Naive thymus-derived CD8-positive, alpha-beta T cell (primary cell): ENCODE results near the gene DNAJC4. TPM values are rescaled to one million over a fixed set of nuclear protein-coding genes. Genes with fewer than 3 reads are reported as not detected.
A peak's percentile ranks its signal among the peaks of the same experiment; 100 is the strongest.

ENCODE experiments used
- ATAC-seq, 2 donors: fragments of 150-1000 bp; cut with Tn5 transposase in 1 of 2; sonication (Bioruptor Pico), chemical (Tn5 transposase) in 1 of 2; 1 replicate in 1 of 2; 2 replicates in 1 of 2; pipeline ENCODE4 v1.10.0; 2021; ENCODE audit warnings: mild to moderate bottlenecking in 2 of 2, moderate library complexity in 2 of 2
- POLR2A ChIA-PET: fragments of 350-600 bp; sonication (Branson Sonifier 250); formaldehyde crosslinking; loops from one replicate; lab custom pipeline; 2021; ENCODE audit warnings: antibody characterized with exemption; lab: Charles Lee
- DNase-seq, 10 donors: peaks; one replicate each; pipeline versions ENCODE4 v3.0.0 to v3.0.0-alpha.2; 2020 to 2022
- H3K27ac Mint-ChIP-seq, 10 donors: one replicate each; pipeline ENCODE4 v1.8.0; 2020 to 2022; ENCODE audit warnings: mild to moderate bottlenecking in 10 of 10, mixed read lengths in 10 of 10, moderate library complexity in 4 of 10, inconsistent platforms in 1 of 10
- H3K27me3 Mint-ChIP-seq, 5 donors: one replicate each; pipeline ENCODE4 v1.8.0; 2021 to 2022; ENCODE audit warnings: mixed read lengths in 5 of 5
- H3K36me3 Mint-ChIP-seq, 3 donors: one replicate each; pipeline ENCODE4 v1.8.0; 2020 to 2022; ENCODE audit warnings: mixed read lengths in 3 of 3, mild to moderate bottlenecking in 2 of 3, inconsistent platforms in 1 of 3
- H3K4me1 Mint-ChIP-seq, 4 donors: one replicate each; pipeline ENCODE4 v1.8.0; 2021 to 2022; ENCODE audit warnings: mixed read lengths in 4 of 4
- H3K4me3 Mint-ChIP-seq, 10 donors: one replicate each; pipeline ENCODE4 v1.8.0; 2020 to 2022; ENCODE audit warnings: mild to moderate bottlenecking in 10 of 10, mixed read lengths in 10 of 10, moderate library complexity in 6 of 10, inconsistent platforms in 1 of 10
- H3K9me3 Mint-ChIP-seq, 9 donors: one replicate each; pipeline ENCODE4 v1.8.0; 2020 to 2022; ENCODE audit warnings: mixed read lengths in 9 of 9, mild to moderate bottlenecking in 3 of 9, inconsistent platforms in 1 of 9, moderate library complexity in 1 of 9
- polyA plus RNA-seq, 3 donors: library from polyadenylated mRNA; unstranded; fragments of 300-500 nt; fragmentation: Illumina TruSeq; gene quantifications; one replicate each; pipeline ENCODE4 v1.2.3, GENCODE V29; 2021
- total RNA-seq, 8 experiments: library from RNA in 2 of 8; stranded (reverse) in 2 of 8; gene quantifications; one replicate each; pipeline ENCODE4 v1.2.3 and lab custom pipeline; 2021 to 2026

Gene DNAJC4
- total and polyA plus RNA-seq, 5 experiments from 2014 or later: 21.5 to 56.2 (median 33.2) TPM

DNA sequence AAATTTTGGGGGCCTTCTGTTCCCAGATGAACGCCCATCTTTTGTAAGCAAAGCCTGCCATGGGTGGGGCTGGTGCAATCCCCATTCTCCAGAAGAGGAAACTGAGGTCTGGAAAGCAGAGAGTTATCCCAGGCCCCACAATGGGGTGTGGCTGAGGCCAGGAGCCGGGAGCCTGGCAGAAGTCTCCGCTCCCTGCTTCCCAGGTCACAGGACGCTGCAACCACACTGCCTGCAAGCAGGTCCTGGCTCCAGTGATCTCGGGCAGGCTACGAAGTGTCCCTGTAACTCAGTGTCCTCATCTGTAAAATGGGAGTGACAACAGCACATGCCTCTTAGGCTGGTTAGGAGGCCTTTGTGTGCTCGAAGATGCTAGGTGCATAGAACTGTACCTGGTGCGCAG, 22.7 kb downstream of the DNAJC4 start:
- peak overlapping the region in 8 of 10 donors; percentile 12 to 93 (median 38) for H3K4me3 Mint-ChIP-seq
- DNase-seq (no peak), ATAC-seq (no peak)
- POLR2A ChIA-PET: interaction anchor here (1.5 to 13.8 kb wide), 5 partner anchors 10 to 47 kb away, joined by 5 to 176 read pairs (median 11); partner anchors contain the start of genes FERMT3 and FKBP2
- H3K4me1 Mint-ChIP-seq: peaks cover 9 to 26% (median 17%) of the 10 kb centered on the region in 4 donors
- H3K9me3 Mint-ChIP-seq: no peaks in the 10 kb centered on the region
- H3K36me3 Mint-ChIP-seq: peaks cover 0 to 7% (median 0%) of the 10 kb centered on the region in 3 donors
- H3K27ac Mint-ChIP-seq: no peak overlapping the region
- no peaks in the 10 kb centered on the region for H3K27me3 Mint-ChIP-seq

DNA sequence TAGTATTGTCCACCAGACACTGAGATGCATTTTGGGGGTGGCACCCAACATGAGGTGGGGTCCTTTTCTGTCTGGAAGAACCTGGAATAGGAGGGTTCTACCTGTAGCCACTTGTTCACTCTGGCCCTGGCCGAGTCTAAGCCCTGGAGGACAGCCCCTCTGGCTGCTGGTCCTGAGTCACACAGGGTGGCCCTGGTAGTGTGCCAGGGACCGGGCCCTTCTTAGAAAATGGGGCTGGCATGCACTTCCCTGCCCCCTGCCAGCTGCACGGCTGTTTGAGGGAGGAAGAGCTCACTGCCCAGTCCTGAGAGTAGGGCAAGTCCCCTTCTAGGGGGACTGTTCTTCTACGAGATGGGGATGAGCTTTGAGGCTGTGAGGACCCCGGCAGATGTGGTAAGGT, 23.1 kb downstream of the DNAJC4 start:
- peaks cover 9 to 24% (median 16%) of the 10 kb centered on the region in 4 donors for H3K4me1 Mint-ChIP-seq
- H3K9me3 Mint-ChIP-seq: no peaks in the 10 kb centered on the region
- no peaks in the 10 kb centered on the region for H3K27me3 Mint-ChIP-seq
- no peak for DNase-seq
- H3K4me3 Mint-ChIP-seq: peak overlapping the region in 7 of 10 donors; percentile 1 to 50 (median 37)
- H3K36me3 Mint-ChIP-seq: peaks cover 0 to 7% (median 0%) of the 10 kb centered on the region in 3 donors
- ATAC-seq: no peak
- POLR2A ChIA-PET: interaction anchor here (1.0 to 1.7 kb wide), 3 partner anchors 8 to 16 kb away, joined by 4 to 7 read pairs (median 6); no protein-coding TSS in a partner anchor
- H3K27ac Mint-ChIP-seq: no peak overlapping the region

DNA sequence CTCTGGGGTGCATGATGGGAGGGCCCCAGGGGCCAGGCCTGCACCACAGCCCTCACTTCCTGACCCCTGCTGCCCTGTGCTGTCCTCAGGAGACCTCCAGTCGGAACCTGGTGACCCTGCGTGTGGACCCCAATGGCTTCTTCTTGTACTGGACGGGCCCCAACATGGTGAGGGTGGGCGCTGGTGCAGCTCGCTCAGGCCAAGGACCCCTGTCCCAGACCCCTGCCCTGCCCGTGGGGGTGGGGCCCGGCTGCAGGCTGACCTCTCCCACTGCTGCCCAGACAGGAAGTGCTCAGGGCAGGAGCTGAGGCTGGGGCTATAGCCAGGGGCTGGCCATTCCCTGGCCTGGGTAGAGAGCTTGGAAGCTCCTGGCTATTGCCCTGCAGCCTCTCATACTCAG, 24.0 kb downstream of the DNAJC4 start:
- H3K9me3 Mint-ChIP-seq: no peaks in the 10 kb centered on the region
- DNase-seq: no peak
- H3K27ac Mint-ChIP-seq: no peak overlapping the region
- H3K4me1 Mint-ChIP-seq: peaks cover 9 to 24% (median 16%) of the 10 kb centered on the region in 4 donors
- POLR2A ChIA-PET: interaction anchor here (1.0 to 1.7 kb wide), 4 partner anchors 9 to 17 kb away, joined by 3 to 7 read pairs (median 5); no protein-coding TSS in a partner anchor
- no peak overlapping the region for H3K4me3 Mint-ChIP-seq
- ATAC-seq: no peak
- no peaks in the 10 kb centered on the region for H3K27me3 Mint-ChIP-seq
- H3K36me3 Mint-ChIP-seq: peaks cover 0 to 7% (median 2%) of the 10 kb centered on the region in 3 donors

DNA sequence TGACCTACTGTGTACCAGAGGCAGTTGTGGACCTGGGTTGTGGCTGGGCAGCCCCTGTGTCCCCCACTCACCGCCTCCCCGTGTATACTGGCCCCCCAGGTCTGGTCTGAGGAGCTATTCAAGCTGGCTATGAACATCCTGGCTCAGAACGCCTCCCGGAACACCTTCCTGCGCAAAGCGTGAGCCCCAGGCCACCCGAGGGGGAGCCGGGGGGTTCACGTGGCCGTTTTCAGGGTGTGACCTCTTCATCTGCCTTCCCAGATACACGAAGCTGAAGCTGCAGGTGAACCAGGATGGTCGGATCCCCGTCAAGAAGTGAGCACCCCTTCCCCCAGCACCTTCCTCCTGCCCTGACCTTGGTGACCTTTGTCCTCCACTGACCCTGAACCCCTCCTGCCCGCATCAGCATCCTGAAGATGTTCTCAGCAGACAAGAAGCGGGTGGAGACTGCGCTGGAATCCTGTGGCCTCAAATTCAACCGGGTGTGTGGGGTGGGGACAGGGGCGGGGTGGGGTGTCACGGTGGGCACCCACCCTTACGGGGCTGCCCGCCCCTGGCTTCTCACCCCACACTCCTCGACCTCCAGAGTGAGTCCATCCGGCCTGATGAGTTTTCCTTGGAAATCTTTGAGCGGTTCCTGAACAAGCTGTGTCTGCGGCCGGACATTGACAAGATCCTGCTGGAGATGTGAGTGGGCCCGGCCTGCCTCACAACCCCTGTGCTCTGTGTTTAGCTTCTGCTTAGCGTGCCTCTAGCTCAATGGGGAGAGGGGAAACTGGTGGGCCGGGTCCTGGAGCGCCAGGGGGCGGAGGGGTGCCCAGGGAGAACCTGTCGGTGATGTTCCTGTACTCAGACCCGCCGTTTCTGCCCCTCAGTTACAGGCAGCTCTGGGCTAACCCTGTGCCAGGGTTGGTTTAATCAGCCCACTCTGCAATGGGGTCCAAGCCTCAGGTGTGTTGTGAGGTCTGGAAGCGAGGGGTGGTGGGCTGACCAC, 25.1 kb downstream of the DNAJC4 start:
- no peak overlapping the region for H3K4me3 Mint-ChIP-seq
- peaks cover 9 to 20% (median 14%) of the 10 kb centered on the region in 4 donors for H3K4me1 Mint-ChIP-seq
- no peaks in the 10 kb centered on the region for H3K9me3 Mint-ChIP-seq
- H3K36me3 Mint-ChIP-seq: peaks cover 0 to 7% (median 4%) of the 10 kb centered on the region in 3 donors
- H3K27ac Mint-ChIP-seq: peak overlapping the region in 1 of 10 donors; percentile 78
- POLR2A ChIA-PET: interaction anchor here (0.9 to 1.6 kb wide), 4 partner anchors 10 to 26 kb away, joined by 3 to 7 read pairs (median 4); no protein-coding TSS in a partner anchor
- no peak for ATAC-seq
- no peak for DNase-seq
- no peaks in the 10 kb centered on the region for H3K27me3 Mint-ChIP-seq

DNA sequence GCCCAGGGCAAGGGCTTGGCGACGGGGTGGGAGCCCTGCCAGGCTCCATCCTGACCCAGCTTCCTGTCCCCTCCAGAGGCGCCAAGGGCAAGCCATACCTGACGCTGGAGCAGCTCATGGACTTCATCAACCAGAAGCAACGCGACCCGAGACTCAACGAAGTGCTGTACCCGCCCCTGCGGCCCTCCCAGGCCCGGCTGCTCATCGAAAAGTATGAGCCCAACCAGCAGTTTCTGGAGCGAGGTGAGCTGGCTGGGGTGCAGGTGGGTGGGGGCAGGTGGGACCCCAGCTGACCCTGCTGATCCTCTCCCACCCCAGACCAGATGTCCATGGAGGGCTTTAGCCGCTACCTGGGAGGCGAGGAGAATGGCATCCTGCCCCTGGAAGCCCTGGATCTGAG, 26.0 kb downstream of the DNAJC4 start:
- H3K27ac Mint-ChIP-seq: no peak overlapping the region
- ATAC-seq (no peak), DNase-seq (no peak)
- peaks cover 7 to 15% (median 9%) of the 10 kb centered on the region in 4 donors for H3K4me1 Mint-ChIP-seq
- no peaks in the 10 kb centered on the region for H3K27me3 Mint-ChIP-seq
- no peaks in the 10 kb centered on the region for H3K9me3 Mint-ChIP-seq
- H3K4me3 Mint-ChIP-seq: no peak overlapping the region
- peaks cover 0 to 7% (median 4%) of the 10 kb centered on the region in 3 donors for H3K36me3 Mint-ChIP-seq
- POLR2A ChIA-PET: interaction anchor here (0.9 to 3.1 kb wide), 4 partner anchors 9 to 26 kb away, joined by 3 to 13 read pairs (median 4); partner anchors contain the start of gene PPP1R14B

DNA sequence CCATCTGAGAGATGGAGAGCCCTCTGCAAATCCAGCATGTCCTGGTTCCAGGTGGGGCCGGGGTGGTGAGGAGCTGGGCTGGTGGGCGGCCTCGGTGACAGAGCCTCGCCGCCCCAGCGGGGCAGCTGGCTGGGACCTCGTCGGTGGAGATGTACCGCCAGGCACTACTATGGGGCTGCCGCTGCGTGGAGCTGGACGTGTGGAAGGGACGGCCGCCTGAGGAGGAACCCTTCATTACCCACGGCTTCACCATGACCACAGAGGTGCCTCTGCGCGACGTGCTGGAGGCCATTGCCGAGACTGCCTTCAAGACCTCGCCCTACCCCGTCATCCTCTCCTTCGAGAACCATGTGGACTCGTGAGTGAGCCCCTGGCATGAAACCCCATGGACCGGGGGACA, 28.0 kb downstream of the DNAJC4 start:
- POLR2A ChIA-PET: interaction anchor here (0.7 to 3.1 kb wide), 2 partner anchors 10 to 13 kb away, joined by 3 to 13 read pairs; no protein-coding TSS in a partner anchor
- no peak for DNase-seq

DNA sequence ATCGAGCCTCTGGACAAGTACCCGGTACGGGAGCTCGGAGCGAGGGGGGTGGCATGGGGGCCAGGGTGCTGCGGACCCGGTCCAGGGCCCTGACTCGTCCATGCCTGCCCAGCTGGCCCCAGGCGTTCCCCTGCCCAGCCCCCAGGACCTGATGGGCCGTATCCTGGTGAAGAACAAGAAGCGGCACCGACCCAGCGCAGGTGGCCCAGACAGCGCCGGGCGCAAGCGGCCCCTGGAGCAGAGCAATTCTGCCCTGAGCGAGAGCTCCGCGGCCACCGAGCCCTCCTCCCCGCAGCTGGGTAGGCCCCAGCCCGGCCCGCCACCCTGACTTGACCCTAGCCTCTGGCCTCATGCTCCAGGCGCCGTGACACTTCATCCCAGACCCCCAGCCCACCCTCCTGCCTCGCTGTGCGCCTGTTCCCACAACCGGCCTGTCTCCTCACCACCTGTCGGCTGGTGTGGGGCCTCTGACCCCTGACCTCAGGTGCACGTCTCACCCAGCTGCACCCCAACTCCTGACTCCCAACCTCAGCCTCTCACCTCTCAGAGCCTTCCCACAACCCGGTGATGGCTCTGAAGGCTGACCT, 28.7 kb downstream of the DNAJC4 start:
- Mint-ChIP-seq H3K4me1 (peaks cover 0 to 4% (median 0%) of the 10 kb centered on the region in 4 donors), H3K4me3 (no peak overlapping the region), H3K36me3 (peaks cover 0 to 7% (median 4%) of the 10 kb centered on the region in 3 donors), H3K9me3 (no peaks in the 10 kb centered on the region), H3K27me3 (no peaks in the 10 kb centered on the region), H3K27ac (peak overlapping the region in 1 of 10 donors; percentile 70)
- ATAC-seq (no peak), DNase-seq (peak in 1 of 10 donors; percentile 63)
- POLR2A ChIA-PET: interaction anchor here (1.4 to 3.1 kb wide), 2 partner anchors 9 to 15 kb away, joined by 3 to 13 read pairs; no protein-coding TSS in a partner anchor

More for the DNA sequence above, 28.0 kb downstream of the DNAJC4 start:
- no peak for ATAC-seq
- peaks cover 0 to 7% (median 4%) of the 10 kb centered on the region in 3 donors for H3K36me3 Mint-ChIP-seq
- no peaks in the 10 kb centered on the region for H3K27me3 Mint-ChIP-seq
- H3K4me3 Mint-ChIP-seq: no peak overlapping the region
- H3K9me3 Mint-ChIP-seq: no peaks in the 10 kb centered on the region
- peaks cover 0 to 6% (median 1%) of the 10 kb centered on the region in 4 donors for H3K4me1 Mint-ChIP-seq
- H3K27ac Mint-ChIP-seq: no peak overlapping the region

DNA sequence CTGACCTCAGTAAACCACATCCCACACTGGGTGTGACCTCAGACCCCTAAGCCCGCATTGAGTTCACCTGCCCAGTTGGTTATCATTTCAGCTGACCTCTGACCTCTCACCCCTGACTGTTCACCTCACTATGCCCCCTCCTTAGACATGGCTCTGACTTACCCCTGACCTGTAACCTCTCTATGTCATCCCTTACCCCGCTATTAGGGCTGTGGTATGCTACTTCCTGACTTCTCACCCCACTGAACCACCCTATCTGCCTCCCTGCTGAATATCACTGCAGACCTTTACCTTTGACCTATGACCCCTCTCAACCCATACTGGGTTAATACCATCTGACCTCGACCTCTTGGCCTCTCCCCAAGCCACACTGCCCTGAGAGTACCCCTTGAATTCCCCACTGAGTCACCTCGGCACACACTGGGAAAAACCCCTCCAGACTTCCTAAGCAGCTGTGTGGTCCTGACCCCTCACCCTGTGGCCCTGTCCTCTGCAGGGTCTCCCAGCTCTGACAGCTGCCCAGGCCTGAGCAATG, 29.3 kb downstream of the DNAJC4 start:
- no peak for ATAC-seq
- no peaks in the 10 kb centered on the region for H3K27me3 Mint-ChIP-seq
- POLR2A ChIA-PET: interaction anchor here (1.4 to 3.1 kb wide), 2 partner anchors 9 to 16 kb away, joined by 3 to 13 read pairs; no protein-coding TSS in a partner anchor

DNA sequence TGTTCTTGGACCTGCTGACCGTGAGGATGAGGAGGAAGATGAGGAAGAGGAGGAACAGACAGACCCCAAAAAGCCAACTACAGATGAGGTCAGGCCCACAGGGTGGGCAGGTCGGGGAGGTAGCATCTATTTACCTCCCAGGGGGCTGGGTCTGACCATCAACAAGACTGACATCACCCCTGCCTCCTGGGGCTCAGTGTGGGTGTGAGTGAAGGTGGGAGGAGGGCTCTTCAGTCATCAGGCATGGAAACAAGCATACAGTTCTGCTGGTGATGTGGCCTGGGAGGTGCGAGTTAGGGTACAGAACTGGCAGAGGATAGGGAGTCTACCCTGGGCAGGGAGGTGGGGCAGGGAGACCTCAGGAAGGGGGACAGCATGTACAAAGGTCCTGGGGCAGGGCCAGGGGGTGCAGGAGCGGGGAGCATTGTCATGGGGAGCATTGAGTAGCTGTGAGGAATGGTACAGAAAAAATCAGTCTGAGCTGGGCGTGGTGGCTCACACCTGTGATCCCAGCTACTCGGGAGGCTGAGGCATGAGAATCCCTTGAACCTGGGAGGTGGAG, 29.9 kb downstream of the DNAJC4 start:
- H3K27ac Mint-ChIP-seq: peak overlapping the region in 1 of 10 donors; percentile 21
- DNase-seq (no peak), ATAC-seq (no peak)
- H3K9me3 Mint-ChIP-seq: no peaks in the 10 kb centered on the region
- POLR2A ChIA-PET: interaction anchor here (0.7 kb wide), 1 partner anchor 54 kb away, joined by 5 read pairs; no protein-coding TSS in a partner anchor
- no peak overlapping the region for H3K4me3 Mint-ChIP-seq
- peaks cover 0 to 7% (median 4%) of the 10 kb centered on the region in 3 donors for H3K36me3 Mint-ChIP-seq
- H3K27me3 Mint-ChIP-seq: no peaks in the 10 kb centered on the region
- peaks cover 0 to 4% (median 0%) of the 10 kb centered on the region in 4 donors for H3K4me1 Mint-ChIP-seq

More for the DNA sequence above, 29.3 kb downstream of the DNAJC4 start:
- DNase-seq: no peak
- Mint-ChIP-seq H3K27ac (peak overlapping the region in 2 of 10 donors; percentile 59 to 70), H3K36me3 (peaks cover 0 to 7% (median 4%) of the 10 kb centered on the region in 3 donors), H3K4me3 (peak overlapping the region in 1 of 10 donors; percentile 41), H3K4me1 (peaks cover 0 to 4% (median 0%) of the 10 kb centered on the region in 4 donors), H3K9me3 (no peaks in the 10 kb centered on the region)

DNA sequence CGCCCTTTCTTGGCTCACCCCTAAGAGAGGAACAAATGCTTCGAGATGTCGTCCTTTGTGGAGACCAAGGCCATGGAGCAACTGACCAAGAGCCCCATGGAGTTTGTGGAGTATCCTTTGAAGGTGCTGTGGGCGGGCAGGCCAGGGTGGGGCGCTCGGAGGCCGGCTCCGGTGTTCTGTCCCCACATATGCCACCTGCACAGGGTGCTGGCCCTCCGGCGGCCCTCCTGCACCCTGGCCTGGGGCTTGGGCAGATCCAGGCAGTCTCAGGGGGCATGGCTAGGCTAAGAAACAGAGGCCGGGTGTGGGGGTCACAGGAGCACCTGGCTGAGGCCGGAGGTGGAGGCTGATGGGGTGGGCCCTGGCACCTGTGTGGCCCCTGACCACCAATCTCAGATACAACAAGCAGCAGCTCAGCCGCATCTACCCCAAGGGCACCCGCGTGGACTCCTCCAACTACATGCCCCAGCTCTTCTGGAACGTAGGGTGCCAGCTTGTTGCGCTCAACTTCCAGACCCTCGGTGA, 31.3 kb downstream of the DNAJC4 start:
- no peaks in the 10 kb centered on the region for H3K9me3 Mint-ChIP-seq
- no peaks in the 10 kb centered on the region for H3K27me3 Mint-ChIP-seq
- H3K27ac Mint-ChIP-seq: no peak overlapping the region
- H3K4me1 Mint-ChIP-seq: peaks cover 0 to 4% (median 0%) of the 10 kb centered on the region in 4 donors
- POLR2A ChIA-PET: interaction anchor here (1.0 kb wide), 1 partner anchor 9 kb away, joined by 3 read pairs; no protein-coding TSS in a partner anchor
- peaks cover 0 to 6% (median 4%) of the 10 kb centered on the region in 3 donors for H3K36me3 Mint-ChIP-seq
- DNase-seq (no peak), ATAC-seq (no peak)
- peak overlapping the region in 1 of 10 donors; percentile 14 for H3K4me3 Mint-ChIP-seq
